Keratinocyte (primary cell): ENCODE results near the gene ZDHHC20. TPM values are rescaled to one million over a fixed set of nuclear protein-coding genes. Genes with fewer than 3 reads are reported as not detected.

Experiments
- DNase-seq: peaks from one replicate; pipeline ENCODE4 v3.0.0-alpha.2; 2011; ENCODE audit warnings: low read depth, missing footprints, low spot score
- FAIRE-seq: peaks from 2 replicates; lab custom pipeline; 2011; peaks lifted over from hg19 to GRCh38; lab: Jason Lieb, UNC
- H2AFZ ChIP-seq: 2 replicates; pipeline ENCODE4 v1.6.0; 2012; ENCODE audit warnings: low read length, control low read depth, inconsistent platforms; ENCODE audit not compliant: control insufficient read depth
- H3K27ac ChIP-seq: 2 replicates; pipeline ENCODE4 v1.5.1; 2011; ENCODE audit warnings: low read length; ENCODE audit not compliant: control insufficient read depth, insufficient read depth
- H3K27me3 ChIP-seq: 3 replicates; pipeline ENCODE4 v1.6.0; 2011; ENCODE audit warnings: low read length; ENCODE audit not compliant: control insufficient read depth, insufficient read depth; ENCODE audit errors: extremely low read depth
- H3K36me3 ChIP-seq, 2 experiments: 2 replicates in 1 of 2; 3 replicates in 1 of 2; pipeline ENCODE4 v1.5.1; 2011; ENCODE audit warnings: low read length in 2 of 2, mild to moderate bottlenecking in 1 of 2; ENCODE audit not compliant: control insufficient read depth in 2 of 2, insufficient read depth in 2 of 2; ENCODE audit errors: extremely low read depth in 1 of 2
- H3K4me1 ChIP-seq: 3 replicates; pipeline ENCODE4 v1.5.1; 2011; ENCODE audit warnings: low read length; ENCODE audit not compliant: control insufficient read depth, insufficient read depth; ENCODE audit errors: extremely low read depth
- H3K4me2 ChIP-seq: 3 replicates; pipeline ENCODE4 v1.6.0; 2011; ENCODE audit warnings: low read depth, low read length; ENCODE audit not compliant: control insufficient read depth, insufficient read depth; ENCODE audit errors: extremely low read depth
- H3K4me3 ChIP-seq, 3 experiments: fragments of 200-600 bp in 1 of 3; sonication (generic) in 1 of 3; 2 replicates in 2 of 3; 3 replicates in 1 of 3; pipeline ENCODE4 v1.5.1; 2011 to 2016; ENCODE audit warnings: low read length in 3 of 3, mild to moderate bottlenecking in 3 of 3, control low read depth in 2 of 3, inconsistent platforms in 1 of 3, low read depth in 1 of 3, mixed read lengths in 1 of 3, mixed run types in 1 of 3, moderate library complexity in 1 of 3; ENCODE audit not compliant: control insufficient read depth in 2 of 3, insufficient read depth in 2 of 3; ENCODE audit errors: extremely low read depth in 1 of 3
- H3K79me2 ChIP-seq: 2 replicates; pipeline ENCODE4 v1.6.0; 2012; ENCODE audit warnings: low read length; ENCODE audit not compliant: control insufficient read depth, insufficient read depth
- H3K9ac ChIP-seq: 3 replicates; pipeline ENCODE4 v1.6.0; 2011; ENCODE audit warnings: low read length; ENCODE audit not compliant: control insufficient read depth, insufficient read depth; ENCODE audit errors: extremely low read depth
- H3K9me1 ChIP-seq: 3 replicates; pipeline ENCODE4 v1.6.0; 2011; ENCODE audit warnings: low read length; ENCODE audit not compliant: control insufficient read depth, insufficient read depth; ENCODE audit errors: extremely low read depth
- H3K9me3 ChIP-seq: 2 replicates; pipeline ENCODE4 v1.5.1; 2012; ENCODE audit warnings: low read depth, low read length; ENCODE audit not compliant: control insufficient read depth
- H4K20me1 ChIP-seq: 3 replicates; pipeline ENCODE4 v1.6.0; 2011; ENCODE audit warnings: low read length; ENCODE audit not compliant: control insufficient read depth, insufficient read depth; ENCODE audit errors: extremely low read depth
- EZH2 ChIP-seq: IDR thresholded peaks from one replicate; pipeline ENCODE4 v1.6.1; 2012; ENCODE audit warnings: inconsistent platforms, mild to moderate bottlenecking, low read length, moderate library complexity
- dilution Hi-C: fragments of 300-500 bp; cut with MboI; formaldehyde crosslinking; loops from one replicate; pipeline ENCODE4 v1.7.0; 2020; ENCODE audit warnings: low sequenced_read_pairs; ENCODE audit not compliant: extremely low pct_ligation_motif_present
- polyA plus RNA-seq, 5 experiments: library from polyadenylated mRNA; depleted of rRNA in 3 of 5; stranded (reverse) in 3 of 5; stranded (forward) in 1 of 5; unstranded in 1 of 5; fragments of >200 nt; gene quantifications; 1 replicate in 1 of 5; 2 replicates in 3 of 5; 3 replicates in 1 of 5; pipeline versions ENCODE4 v1.2.1 to v1.2.3, GENCODE V29; 2011 to 2012; ENCODE audit warnings: missing spikeins in 2 of 5, low read depth in 1 of 5, low replicate concordance in 1 of 5
- small RNA-seq, 3 experiments: library from RNA; depleted of rRNA; stranded (forward); fragments of <200 nt; gene quantifications; one replicate each; pipeline ENCODE3, GENCODE V24; 2012; ENCODE audit warnings: low read depth in 3 of 3, low replicate concordance in 1 of 3; ENCODE audit not compliant: insufficient read length in 3 of 3
- TF ChIP-seq, protein P1 (sequence below), 3 experiments: IDR thresholded peaks in 1 of 3; conservative IDR thresholded peaks in 1 of 3; optimal IDR thresholded peaks in 1 of 3; 2 replicates in 2 of 3; 3 replicates in 1 of 3; pipeline versions ENCODE3 to v1.5.1; 2011; ENCODE audit warnings: low read length in 3 of 3, mild to moderate bottlenecking in 3 of 3, moderate library complexity in 2 of 3, control low read depth in 1 of 3, inconsistent platforms in 1 of 3; ENCODE audit not compliant: insufficient read depth in 2 of 3; ENCODE audit errors: extremely low read depth in 1 of 3

The ZDHHC20 gene
- polyA plus RNA-seq, 1 donor (not counting 4 experiments of a cell fraction or from before 2014, with no cell fraction given) = 45.8 TPM

DNA sequence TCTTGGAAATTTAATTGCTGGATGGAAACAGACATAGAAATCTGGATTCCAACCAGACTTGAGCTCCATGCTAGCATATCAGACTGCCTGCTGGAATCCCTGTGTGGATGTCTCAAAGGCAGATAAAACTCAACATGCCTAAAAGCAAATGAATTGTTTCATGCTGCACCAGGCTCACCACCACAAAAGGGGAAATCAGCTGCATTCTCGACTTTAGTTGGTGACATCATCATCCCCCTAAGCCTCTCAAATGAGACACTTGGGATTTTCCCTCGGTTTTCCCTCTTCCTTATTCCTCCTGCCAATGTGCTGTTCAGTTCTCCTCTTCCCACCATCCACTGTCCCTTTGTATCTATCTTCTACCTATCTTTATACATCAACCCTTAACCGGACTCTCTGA is 134.3 kb downstream of the ZDHHC20 start:
- H3K9ac ChIP-seq = no peak overlapping the region
- dilution Hi-C loops = no loop called here
- H3K36me3 ChIP-seq = no peaks in the 10 kb centered on the region
- TF ChIP-seq, protein P1, sequence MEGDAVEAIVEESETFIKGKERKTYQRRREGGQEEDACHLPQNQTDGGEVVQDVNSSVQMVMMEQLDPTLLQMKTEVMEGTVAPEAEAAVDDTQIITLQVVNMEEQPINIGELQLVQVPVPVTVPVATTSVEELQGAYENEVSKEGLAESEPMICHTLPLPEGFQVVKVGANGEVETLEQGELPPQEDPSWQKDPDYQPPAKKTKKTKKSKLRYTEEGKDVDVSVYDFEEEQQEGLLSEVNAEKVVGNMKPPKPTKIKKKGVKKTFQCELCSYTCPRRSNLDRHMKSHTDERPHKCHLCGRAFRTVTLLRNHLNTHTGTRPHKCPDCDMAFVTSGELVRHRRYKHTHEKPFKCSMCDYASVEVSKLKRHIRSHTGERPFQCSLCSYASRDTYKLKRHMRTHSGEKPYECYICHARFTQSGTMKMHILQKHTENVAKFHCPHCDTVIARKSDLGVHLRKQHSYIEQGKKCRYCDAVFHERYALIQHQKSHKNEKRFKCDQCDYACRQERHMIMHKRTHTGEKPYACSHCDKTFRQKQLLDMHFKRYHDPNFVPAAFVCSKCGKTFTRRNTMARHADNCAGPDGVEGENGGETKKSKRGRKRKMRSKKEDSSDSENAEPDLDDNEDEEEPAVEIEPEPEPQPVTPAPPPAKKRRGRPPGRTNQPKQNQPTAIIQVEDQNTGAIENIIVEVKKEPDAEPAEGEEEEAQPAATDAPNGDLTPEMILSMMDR (optimal IDR thresholded peaks at IDR 0.05 in 1 of 3, IDR thresholded peaks at IDR 0.05 in 1 of 3, conservative IDR thresholded peaks at IDR 0.05 in 1 of 3; ENCODE audit: extremely low read depth in 1 of 3, insufficient read depth in 2 of 3, low read length in 3 of 3) = no peak
- no peak for TF ChIP-seq EZH2
- no peaks in the 10 kb centered on the region for H3K9me1 ChIP-seq
- FAIRE-seq (no peak), DNase-seq (no peak)
- peaks cover 6% of the 10 kb centered on the region for H3K4me1 ChIP-seq
- H3K27me3 ChIP-seq = no peaks in the 10 kb centered on the region
- H3K9me3 ChIP-seq = no peaks in the 10 kb centered on the region
- no peak overlapping the region for H3K27ac ChIP-seq
- H2AFZ ChIP-seq = no peak overlapping the region
- H3K4me2 ChIP-seq = no peak overlapping the region
- no peak overlapping the region for H3K4me3 ChIP-seq
- no peaks in the 10 kb centered on the region for H4K20me1 ChIP-seq
- H3K79me2 ChIP-seq = no peaks in the 10 kb centered on the region

DNA sequence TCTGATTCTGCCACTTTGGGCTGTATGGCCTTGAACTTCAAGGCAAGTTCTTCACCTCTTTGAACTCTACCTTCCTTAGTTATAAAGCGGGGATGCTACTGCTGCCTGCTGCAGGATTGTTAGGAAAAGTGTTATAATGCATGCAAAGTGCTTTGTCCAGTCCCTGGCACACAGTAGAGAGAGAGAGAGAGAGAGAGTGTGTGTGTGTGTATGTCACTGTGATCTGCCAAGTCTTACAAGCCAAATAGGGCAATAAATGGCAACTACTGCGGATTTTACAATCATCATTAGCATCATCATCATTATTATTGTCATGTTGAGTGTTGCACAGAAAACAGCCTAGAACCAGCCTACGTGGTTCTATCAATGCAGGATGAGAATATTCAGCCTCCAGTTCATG is 136.1 kb downstream of the ZDHHC20 start:
- no peaks in the 10 kb centered on the region for H4K20me1 ChIP-seq
- peaks cover 6% of the 10 kb centered on the region for H3K4me1 ChIP-seq
- no peaks in the 10 kb centered on the region for H3K79me2 ChIP-seq
- H3K4me3 ChIP-seq = no peak overlapping the region
- H3K27ac ChIP-seq = no peak overlapping the region
- FAIRE-seq (no peak), DNase-seq (no peak)
- H3K4me2 ChIP-seq = no peak overlapping the region
- H3K9ac ChIP-seq = no peak overlapping the region
- H3K36me3 ChIP-seq = no peaks in the 10 kb centered on the region
- no peaks in the 10 kb centered on the region for H3K27me3 ChIP-seq
- dilution Hi-C loops = no loop called here
- H2AFZ ChIP-seq = no peak overlapping the region
- TF ChIP-seq, protein P1 (optimal IDR thresholded peaks at IDR 0.05 in 1 of 3, IDR thresholded peaks at IDR 0.05 in 1 of 3, conservative IDR thresholded peaks at IDR 0.05 in 1 of 3; ENCODE audit: extremely low read depth in 1 of 3, insufficient read depth in 2 of 3, low read length in 3 of 3) = no peak
- TF ChIP-seq EZH2 = no peak
- no peaks in the 10 kb centered on the region for H3K9me1 ChIP-seq
- no peaks in the 10 kb centered on the region for H3K9me3 ChIP-seq

Small RNA genes within 50 kb of the gene (small RNA-seq; reads per million reads assigned to genes)
- 0 reads per million in 3 experiments for gene RNA5SP25

Other genes starting within 250 kb of the ZDHHC20 start
- 28.9 to 42.9 TPM (median 29.6 TPM) in 3 replicates for gene MICU2, start 144.9 kb upstream of the ZDHHC20 start, polyA plus RNA-seq
- gene FGF9, start 211.8 kb upstream of the ZDHHC20 start, polyA plus RNA-seq = 0.06 TPM in 1 of 3 replicates, not detected in the others